GM18858 (cell line): ENCODE data around the gene VPS9D1.
A peak's percentile ranks its signal among the peaks of the same experiment; 100 is the strongest.

Experiments used
- ATAC-seq: cut with Tn5 transposase; IDR thresholded peaks from one replicate; pipeline ENCODE4 v1.9.1; 2021; ENCODE audit not compliant: unreplicated experiment

VPS9D1 gene

GRCh38 chr16:89720813-89721545 lies at the start of gene VPS9D1, which contains the start of gene ZNF276:
VPS9D1 (minus strand) TSS chr16:89720898; CDS start chr16:89720861, 37 bp downstream.
ZNF276 (plus strand) TSS chr16:89721537; CDS start chr16:89721641, 104 bp downstream.
- ATAC-seq, result peak; percentile 37

- ATAC-seq, result no peak
Measured at GRCh38 chr16:89770367-89770766, 49.7 kb upstream of the VPS9D1 start.

GRCh38 chr16:89765292-89765830 lies 44.7 kb upstream of the VPS9D1 start:
- ATAC-seq, result peak; percentile 6

GRCh38 chr16:89764711-89765201 lies 44.1 kb upstream of the VPS9D1 start:
- ATAC-seq, result peak; percentile 53

- no peak for ATAC-seq
Measured at GRCh38 chr16:89761304-89761922, 40.7 kb upstream of the VPS9D1 start.

- no peak for ATAC-seq
Measured at GRCh38 chr16:89759746-89760340, 39.1 kb upstream of the VPS9D1 start.

GRCh38 chr16:89749637-89750036 lies 28.9 kb upstream of the VPS9D1 start:
- no peak for ATAC-seq

- ATAC-seq, result no peak
Measured at GRCh38 chr16:89748921-89749320, 28.2 kb upstream of the VPS9D1 start.

- no peak for ATAC-seq
Measured at GRCh38 chr16:89748076-89748475, 27.4 kb upstream of the VPS9D1 start.

- ATAC-seq, result no peak
Measured at GRCh38 chr16:89746043-89746442, 25.3 kb upstream of the VPS9D1 start.

GRCh38 chr16:89744813-89745212 lies 24.1 kb upstream of the VPS9D1 start:
- ATAC-seq, result no peak

- no peak for ATAC-seq
Measured at GRCh38 chr16:89742948-89743347, 22.2 kb upstream of the VPS9D1 start.

GRCh38 chr16:89741342-89742014 lies 20.8 kb upstream of the VPS9D1 start:
- no peak for ATAC-seq

- no peak for ATAC-seq
Measured at GRCh38 chr16:89739383-89739782, 18.7 kb upstream of the VPS9D1 start.

GRCh38 chr16:89738538-89739317 lies 18.0 kb upstream of the VPS9D1 start:
- no peak for ATAC-seq

GRCh38 chr16:89738072-89738377 lies 17.3 kb upstream of the VPS9D1 start:
- no peak for ATAC-seq

- ATAC-seq, result no peak
Measured at GRCh38 chr16:89737341-89738071, 16.8 kb upstream of the VPS9D1 start.

- ATAC-seq, result no peak
Measured at GRCh38 chr16:89736554-89736953, 15.9 kb upstream of the VPS9D1 start.

GRCh38 chr16:89733792-89734191 lies 13.1 kb upstream of the VPS9D1 start:
- no peak for ATAC-seq

GRCh38 chr16:89733322-89733721 lies 12.6 kb upstream of the VPS9D1 start:
- ATAC-seq, result no peak
